Uterus (tissue), 4 donors: ENCODE measurements around the gene PIP5K1C. TPM values are rescaled to one million over a fixed set of nuclear protein-coding genes. Genes with fewer than 3 reads are reported as not detected.

ENCODE experiments used
- DNase-seq, 2 donors: peaks; one replicate each; pipeline ENCODE4 v3.0.0-alpha.2; 2019 to 2020
- H3K27ac ChIP-seq, 2 donors: fragments of 200-600 bp; sonication (generic); 1 replicate in 1 of 2; 2 replicates in 1 of 2; pipeline ENCODE4 v1.5.1; 2016 to 2018
- H3K27me3 ChIP-seq, 2 donors: fragments of 200-600 bp; sonication (generic); one replicate each; pipeline ENCODE4 v1.5.1; 2018 to 2019; ENCODE audit warnings: control low read depth in 1 of 2
- H3K36me3 ChIP-seq, 2 donors: fragments of 200-600 bp; sonication (generic); one replicate each; pipeline ENCODE4 v1.5.1; 2019; ENCODE audit warnings: control low read depth in 1 of 2
- H3K4me1 ChIP-seq, 2 donors: fragments of 200-600 bp; sonication (generic); one replicate each; pipeline ENCODE4 v1.5.1; 2018 to 2019; ENCODE audit warnings: control low read depth in 1 of 2
- H3K4me3 ChIP-seq, 2 donors: fragments of 200-600 bp; sonication (generic); 1 replicate in 1 of 2; 2 replicates in 1 of 2; pipeline ENCODE4 v1.5.1; 2018 to 2019; ENCODE audit warnings: mild to moderate bottlenecking in 1 of 2
- H3K9me3 ChIP-seq, 2 donors: fragments of 200-600 bp; sonication (generic); one replicate each; pipeline ENCODE4 v1.5.1; 2019; ENCODE audit warnings: control low read depth in 1 of 2
- POLR2A ChIP-seq, 2 donors: fragments of 450-650 bp; IDR thresholded peaks; one replicate each; pipeline ENCODE4 v1.6.1; 2016; ENCODE audit warnings: antibody characterized with exemption in 2 of 2, mild to moderate bottlenecking in 1 of 2, moderate library complexity in 1 of 2
- intact Hi-C: fragments of 100-400 bp; cut with DNase I; formaldehyde crosslinking; loops from one replicate; pipeline ENCODE4 v1.15.1; 2023; ENCODE audit warnings: low total_unique reads
- total RNA-seq, 4 donors: library from RNA; depleted of rRNA in 3 of 4; stranded (reverse); fragments of >200 nt in 3 of 4; gene quantifications; one replicate each; pipeline versions ENCODE4 v1.1.0 to v1.2.4, GENCODE V29; 2014 to 2023
- TF ChIP-seq, protein P1 (sequence below), 4 experiments: fragments of 200-600 bp in 2 of 4; fragments of 450-650 bp in 2 of 4; sonication (generic) in 2 of 4; IDR thresholded peaks; one replicate each; pipeline ENCODE4 v1.5.1; 2016 to 2019; ENCODE audit warnings: antibody characterized with exemption in 4 of 4, mild to moderate bottlenecking in 2 of 4, moderate library complexity in 1 of 4
- donor health status: DM: yes; HTN: yes; CAD: no.

PIP5K1C gene
- total RNA-seq, 4 donors from 2014 or later: 6.2 to 77.5 (median 33.2) TPM

DNA sequence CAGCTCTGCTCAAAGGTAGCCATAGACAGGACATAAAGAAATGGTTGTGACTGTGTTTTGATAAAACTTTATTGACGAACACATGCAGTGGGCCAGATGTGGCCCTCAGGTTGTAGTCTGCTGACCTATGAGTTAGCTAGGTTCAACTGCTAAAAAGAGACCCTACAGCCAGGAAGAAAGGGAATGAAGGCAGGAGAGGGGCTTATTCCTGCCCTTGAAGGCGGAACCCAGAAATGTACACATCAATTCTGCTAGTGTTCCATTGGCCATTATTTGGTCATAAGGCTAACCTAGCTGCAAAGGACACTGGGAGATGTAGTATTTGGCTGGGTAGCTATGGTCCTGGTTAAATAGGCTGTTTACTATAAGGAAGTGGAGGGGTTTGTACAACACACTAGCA is 43.2 kb upstream of the PIP5K1C start:
- Histone ChIP-seq H3K4me3 (no peak overlapping the region), H3K27me3 (no peaks in the 10 kb centered on the region), H3K36me3 (no peaks in the 10 kb centered on the region), H3K9me3 (no peaks in the 10 kb centered on the region), H3K4me1 (no peaks in the 10 kb centered on the region), H3K27ac (no peak overlapping the region)
- no peak for DNase-seq
- intact Hi-C loops: no loop called here
- no peak for TF ChIP-seq POLR2A (IDR thresholded peaks at IDR 0.05)

- no peak for DNase-seq
- Histone ChIP-seq H3K36me3 (no peaks in the 10 kb centered on the region), H3K27me3 (no peaks in the 10 kb centered on the region), H3K4me1 (no peaks in the 10 kb centered on the region), H3K4me3 (no peak overlapping the region), H3K9me3 (no peaks in the 10 kb centered on the region), H3K27ac (no peak overlapping the region)
- intact Hi-C loops: no loop called here
- TF ChIP-seq, protein P1, sequence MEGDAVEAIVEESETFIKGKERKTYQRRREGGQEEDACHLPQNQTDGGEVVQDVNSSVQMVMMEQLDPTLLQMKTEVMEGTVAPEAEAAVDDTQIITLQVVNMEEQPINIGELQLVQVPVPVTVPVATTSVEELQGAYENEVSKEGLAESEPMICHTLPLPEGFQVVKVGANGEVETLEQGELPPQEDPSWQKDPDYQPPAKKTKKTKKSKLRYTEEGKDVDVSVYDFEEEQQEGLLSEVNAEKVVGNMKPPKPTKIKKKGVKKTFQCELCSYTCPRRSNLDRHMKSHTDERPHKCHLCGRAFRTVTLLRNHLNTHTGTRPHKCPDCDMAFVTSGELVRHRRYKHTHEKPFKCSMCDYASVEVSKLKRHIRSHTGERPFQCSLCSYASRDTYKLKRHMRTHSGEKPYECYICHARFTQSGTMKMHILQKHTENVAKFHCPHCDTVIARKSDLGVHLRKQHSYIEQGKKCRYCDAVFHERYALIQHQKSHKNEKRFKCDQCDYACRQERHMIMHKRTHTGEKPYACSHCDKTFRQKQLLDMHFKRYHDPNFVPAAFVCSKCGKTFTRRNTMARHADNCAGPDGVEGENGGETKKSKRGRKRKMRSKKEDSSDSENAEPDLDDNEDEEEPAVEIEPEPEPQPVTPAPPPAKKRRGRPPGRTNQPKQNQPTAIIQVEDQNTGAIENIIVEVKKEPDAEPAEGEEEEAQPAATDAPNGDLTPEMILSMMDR (IDR thresholded peaks at IDR 0.05): no peak
- TF ChIP-seq POLR2A (IDR thresholded peaks at IDR 0.05): no peak
These were observed 40.2 kb upstream of the PIP5K1C start for GRCh38 chr19:3740431-3740830.

- TF ChIP-seq POLR2A (IDR thresholded peaks at IDR 0.05): no peak
- TF ChIP-seq, protein P1 (IDR thresholded peaks at IDR 0.05): no peak
- H3K4me3 ChIP-seq: no peak overlapping the region
- no peak for DNase-seq
- H3K36me3 ChIP-seq: no peaks in the 10 kb centered on the region
- intact Hi-C loops: no loop called here
- no peaks in the 10 kb centered on the region for H3K4me1 ChIP-seq
- no peaks in the 10 kb centered on the region for H3K9me3 ChIP-seq
- no peak overlapping the region for H3K27ac ChIP-seq
- H3K27me3 ChIP-seq: no peaks in the 10 kb centered on the region
These were observed 38.4 kb upstream of the PIP5K1C start for GRCh38 chr19:3738477-3739220.

GRCh38 chr19:3737487-3738205 is 37.4 kb upstream of the PIP5K1C start:
- Histone ChIP-seq H3K9me3 (no peaks in the 10 kb centered on the region), H3K4me1 (no peaks in the 10 kb centered on the region), H3K27me3 (no peaks in the 10 kb centered on the region), H3K4me3 (no peak overlapping the region), H3K27ac (no peak overlapping the region), H3K36me3 (no peaks in the 10 kb centered on the region)
- DNase-seq: no peak
- TF ChIP-seq POLR2A (IDR thresholded peaks at IDR 0.05): no peak
- TF ChIP-seq, protein P1 (IDR thresholded peaks at IDR 0.05): no peak
- intact Hi-C loops: no loop called here

DNA sequence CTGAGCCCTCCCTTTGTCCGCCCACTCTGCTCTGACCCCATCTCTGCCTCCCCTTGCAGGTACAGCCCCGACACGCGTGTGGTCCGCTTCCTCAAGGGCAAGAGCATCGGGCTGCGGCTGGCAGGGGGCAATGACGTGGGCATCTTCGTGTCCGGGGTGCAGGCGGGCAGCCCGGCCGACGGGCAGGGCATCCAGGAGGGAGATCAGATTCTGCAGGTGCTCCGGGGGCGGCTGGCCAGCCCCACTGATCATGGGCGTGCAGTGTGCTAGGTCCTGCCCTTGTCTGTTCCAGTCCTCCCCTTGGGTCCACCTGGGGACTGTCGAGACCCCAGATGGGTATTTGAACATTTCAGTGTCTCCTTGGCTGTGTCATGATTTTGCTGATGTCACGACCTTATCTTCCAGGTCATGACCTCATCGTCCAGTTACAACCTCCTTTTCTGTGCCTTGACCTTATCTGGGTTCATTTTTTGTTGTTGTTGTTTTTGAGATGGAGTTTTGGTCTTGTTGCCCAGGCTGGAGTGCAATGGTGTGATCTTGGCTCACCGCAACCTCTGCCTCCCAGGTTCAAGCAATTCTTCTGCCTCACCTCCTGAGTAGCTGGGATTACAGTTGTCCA is 35.9 kb upstream of the PIP5K1C start:
- no peak overlapping the region for H3K27ac ChIP-seq
- H3K4me1 ChIP-seq: no peaks in the 10 kb centered on the region
- no peaks in the 10 kb centered on the region for H3K27me3 ChIP-seq
- intact Hi-C loops: no loop called here
- H3K9me3 ChIP-seq: no peaks in the 10 kb centered on the region
- H3K36me3 ChIP-seq: no peaks in the 10 kb centered on the region
- H3K4me3 ChIP-seq: no peak overlapping the region
- no peak for TF ChIP-seq POLR2A (IDR thresholded peaks at IDR 0.05)
- TF ChIP-seq, protein P1 (IDR thresholded peaks at IDR 0.05): no peak
- no peak for DNase-seq
